Mesenteric fat pad (tissue), 1 donor: ENCODE data around the gene SLC35G6. TPM values are rescaled to one million over a fixed set of nuclear protein-coding genes. Genes with fewer than 3 reads are reported as not detected.
"Not testable (repeated sequence)": the region's sequence is repeated elsewhere in the genome, so short reads cannot be mapped to it uniquely, and the experiment has no call there.

Source experiments
- DNase-seq: peaks from one replicate; pipeline ENCODE4 v3.0.0-alpha.2; 2020; ENCODE audit warnings: low spot score
- long read RNA-seq: library from polyadenylated mRNA; unstranded; transcript quantifications from one replicate; pipeline ENCODE4 v2.0.0, GENCODE V29; 2020
- total RNA-seq: library from RNA; stranded (reverse); fragmentation: NEBNext Ultra II Directional; extraction: Animal tissue kit (Norgen Biotek cat#: 25700); gene quantifications from one replicate; pipeline ENCODE4 v1.2.1, GENCODE V29; 2021
- donor health status: DM: yes; HTN: yes; CAD: no.

The SLC35G6 gene
- total RNA-seq = not detected
- long read RNA-seq = 0 reads

DNA sequence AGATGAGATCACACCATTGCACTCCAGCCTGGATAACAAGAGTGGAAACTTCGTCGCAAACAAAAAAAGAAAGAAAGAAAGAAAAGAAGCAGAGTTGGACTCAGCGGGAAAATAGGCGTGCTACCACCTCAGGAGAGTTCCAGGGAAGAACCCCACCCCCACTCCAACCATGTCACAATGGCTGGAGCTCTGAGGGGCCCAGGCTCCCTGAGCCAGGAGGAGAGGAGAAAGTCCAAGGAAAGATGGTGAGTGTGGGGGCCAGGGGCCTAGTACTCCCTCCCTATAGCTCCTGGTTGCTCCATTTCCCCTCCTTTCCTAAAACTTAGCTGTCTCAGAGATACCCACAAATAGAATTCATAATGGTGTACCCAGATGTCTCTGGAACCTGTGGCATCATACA lies at the start of gene SLC35G6:
Gene SLC35G6 (plus strand): TSS at position 172 of the 400 bp plus-strand sequence. CDS start 71 bp downstream, at position 243.
- not testable (repeated sequence) for DNase-seq

- no peak for DNase-seq
Observed at GRCh38 chr17:7432296-7432695, 49.0 kb upstream of the SLC35G6 start.

DNA sequence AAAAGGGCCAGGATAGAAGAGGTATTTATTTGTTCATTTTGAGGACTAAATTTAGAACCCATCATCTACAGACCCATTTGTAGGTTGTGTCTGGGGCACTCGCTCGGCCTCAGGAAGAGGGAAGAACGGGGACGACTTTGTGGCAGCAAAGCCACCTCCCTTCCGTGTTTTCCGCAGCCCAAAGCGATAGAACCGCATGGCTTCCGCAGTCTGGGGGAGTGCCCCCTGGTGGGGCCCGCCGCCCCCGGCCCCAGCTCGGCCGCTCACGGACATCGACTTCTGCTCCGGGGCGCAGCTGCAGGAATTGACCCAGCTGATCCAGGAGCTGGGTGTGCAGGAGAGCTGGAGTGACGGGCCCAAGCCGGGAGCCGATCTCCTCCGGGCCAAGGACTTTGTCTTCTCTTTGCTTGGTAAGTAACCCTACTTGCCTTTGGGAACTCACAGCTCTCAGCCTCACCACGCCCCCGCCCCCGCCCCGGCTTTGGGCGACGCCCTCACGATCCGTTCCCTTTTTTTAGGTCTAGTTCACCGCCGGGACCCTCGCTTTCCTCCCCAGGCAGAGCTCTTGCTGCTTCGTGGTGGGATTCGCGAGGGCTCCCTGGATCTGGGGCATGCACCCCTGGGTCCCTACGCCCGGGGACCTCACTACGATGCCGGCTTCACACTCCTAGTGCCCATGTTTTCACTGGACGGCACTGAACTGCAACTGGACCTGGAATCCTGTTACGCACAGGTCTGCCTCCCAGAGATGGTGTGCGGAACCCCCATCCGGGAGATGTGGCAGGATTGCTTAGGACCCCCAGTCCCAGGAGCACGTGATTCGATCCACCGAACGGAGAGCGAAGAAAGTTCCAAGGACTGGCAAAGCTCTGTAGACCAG lies 45.3 kb upstream of the SLC35G6 start:
- no peak for DNase-seq

GRCh38 chr17:7436556-7437368 lies 44.5 kb upstream of the SLC35G6 start:
- peak; percentile 95 for DNase-seq

GRCh38 chr17:7437369-7437863 lies 43.8 kb upstream of the SLC35G6 start:
- DNase-seq = no peak

DNA sequence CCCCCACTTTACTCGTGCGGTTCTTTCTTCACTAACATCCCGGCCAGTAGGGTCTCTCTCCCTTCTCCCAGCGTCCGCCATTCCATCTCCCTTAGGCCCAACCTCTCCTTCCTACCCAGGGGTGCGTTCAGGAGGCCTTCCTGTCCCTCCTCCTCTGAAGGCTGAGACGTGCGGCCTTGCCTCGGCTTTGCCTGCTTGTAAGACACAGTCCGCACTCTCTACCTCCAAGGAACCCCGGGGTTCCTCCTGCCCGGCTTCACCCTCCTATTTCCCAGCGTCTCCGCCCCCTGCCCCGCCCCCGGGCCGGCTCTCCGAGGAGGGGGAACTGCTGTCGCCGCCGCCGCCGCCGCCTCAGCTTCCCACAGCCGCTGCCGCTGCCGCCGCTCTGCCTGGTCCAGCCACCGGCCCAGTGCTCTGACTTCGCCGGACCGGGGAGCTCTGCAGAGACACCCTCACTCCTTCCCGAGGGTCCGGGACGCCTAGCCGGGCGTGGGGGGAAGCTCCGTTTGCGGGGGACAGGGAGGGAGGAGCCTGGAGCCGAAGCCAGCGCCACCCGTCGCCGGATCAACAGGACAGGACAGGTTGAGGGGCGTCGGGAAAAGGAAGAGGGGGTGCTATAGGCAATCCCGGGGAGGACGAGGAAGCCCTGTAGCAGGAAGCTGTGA lies 43.2 kb upstream of the SLC35G6 start:
- peak; percentile 94 for DNase-seq

DNA sequence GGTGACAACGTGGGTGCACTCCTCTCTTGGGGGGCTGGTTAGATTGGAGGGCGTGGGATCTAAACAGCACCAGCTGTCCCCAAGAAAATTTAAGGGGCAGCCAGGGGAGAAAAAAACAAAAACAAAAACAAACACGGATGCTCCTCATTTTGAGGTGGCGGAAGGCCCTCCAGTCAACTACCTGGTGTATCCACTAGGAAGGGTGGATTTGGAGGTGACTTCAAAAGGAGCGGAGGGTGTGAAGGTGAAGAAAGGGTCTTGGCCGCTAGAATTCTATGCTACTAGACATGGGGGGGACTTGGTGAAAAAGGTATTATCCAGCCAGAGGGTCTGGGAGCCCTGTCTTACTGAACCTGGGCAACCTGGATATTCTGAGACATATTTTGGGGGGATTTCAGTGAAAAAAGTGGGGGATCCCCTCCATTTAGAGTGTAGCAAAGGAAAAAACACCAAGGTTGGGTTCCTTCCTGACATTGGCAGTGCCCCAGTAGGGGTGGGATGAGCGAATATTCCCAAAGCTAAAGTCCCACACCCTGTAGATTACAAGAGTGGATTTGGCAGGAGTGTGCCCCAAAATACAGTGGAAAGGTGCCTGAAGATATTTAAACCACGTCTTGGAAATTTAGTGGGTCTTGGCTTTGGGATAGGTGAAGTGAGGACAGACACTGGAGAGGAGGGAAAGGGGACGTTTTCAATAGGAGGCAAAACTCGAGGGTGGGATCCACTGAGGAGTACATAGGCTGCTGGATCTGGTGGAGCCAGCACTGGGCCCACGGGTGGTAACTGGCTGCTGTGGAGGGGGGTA lies 42.4 kb upstream of the SLC35G6 start:
- DNase-seq = no peak

DNA sequence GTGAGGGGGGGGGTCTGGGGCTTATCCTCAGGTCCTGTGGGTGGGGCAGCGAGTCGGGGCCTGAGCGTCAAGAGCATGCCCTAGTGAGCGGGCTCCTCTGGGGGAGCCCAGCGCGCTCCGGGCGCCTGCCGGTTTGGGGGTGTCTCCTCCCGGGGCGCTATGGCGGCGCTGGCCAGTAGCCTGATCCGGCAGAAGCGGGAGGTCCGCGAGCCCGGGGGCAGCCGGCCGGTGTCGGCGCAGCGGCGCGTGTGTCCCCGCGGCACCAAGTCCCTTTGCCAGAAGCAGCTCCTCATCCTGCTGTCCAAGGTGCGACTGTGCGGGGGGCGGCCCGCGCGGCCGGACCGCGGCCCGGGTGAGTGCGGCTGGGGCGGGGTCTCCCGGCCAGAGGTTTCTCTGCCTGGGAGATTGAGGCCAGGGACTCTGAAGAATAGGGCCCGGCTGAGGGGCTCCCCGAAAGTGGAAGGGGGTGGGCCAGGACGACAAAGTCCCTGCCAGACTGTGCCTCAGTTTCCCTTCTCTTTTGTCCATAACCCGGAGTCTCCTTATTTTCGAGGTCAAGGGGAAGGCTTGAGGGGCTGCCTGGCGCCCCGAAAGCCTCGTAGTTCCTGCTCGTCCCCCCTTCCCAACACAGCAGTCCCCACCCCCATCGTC lies 41.7 kb upstream of the SLC35G6 start, which contains the start of gene FGF11:
Gene FGF11 (plus strand): TSS at position 51 of the 651 bp plus-strand sequence. CDS start 109 bp downstream, at position 160.
- no peak for DNase-seq

- no peak for DNase-seq
Observed at GRCh38 chr17:7440113-7440833, 41.0 kb upstream of the SLC35G6 start.

DNA sequence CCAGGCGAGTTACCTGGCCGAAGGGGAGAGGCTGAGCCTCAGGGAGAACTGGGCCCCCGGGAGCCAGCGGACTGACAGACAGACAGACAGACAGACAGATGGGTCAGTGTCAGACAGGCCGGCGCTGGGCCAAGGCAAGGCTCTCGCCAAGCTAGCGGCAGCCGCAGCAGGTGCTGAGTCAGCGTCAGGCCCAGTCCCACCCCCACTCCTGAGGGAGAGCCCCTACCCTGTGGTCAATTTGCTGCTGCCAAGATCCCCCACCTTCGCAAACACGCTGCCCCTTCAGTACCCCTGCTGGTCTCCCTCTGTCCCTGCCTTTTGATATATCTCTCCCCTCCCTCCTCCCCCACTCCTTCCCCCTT lies 40.4 kb upstream of the SLC35G6 start:
- no peak for DNase-seq

- DNase-seq = no peak
Observed at GRCh38 chr17:7441266-7441665, 40.0 kb upstream of the SLC35G6 start.

- DNase-seq = no peak
Observed at GRCh38 chr17:7442142-7442541, 39.1 kb upstream of the SLC35G6 start.

- DNase-seq = no peak
Observed at GRCh38 chr17:7443499-7444485, 37.5 kb upstream of the SLC35G6 start.

DNA sequence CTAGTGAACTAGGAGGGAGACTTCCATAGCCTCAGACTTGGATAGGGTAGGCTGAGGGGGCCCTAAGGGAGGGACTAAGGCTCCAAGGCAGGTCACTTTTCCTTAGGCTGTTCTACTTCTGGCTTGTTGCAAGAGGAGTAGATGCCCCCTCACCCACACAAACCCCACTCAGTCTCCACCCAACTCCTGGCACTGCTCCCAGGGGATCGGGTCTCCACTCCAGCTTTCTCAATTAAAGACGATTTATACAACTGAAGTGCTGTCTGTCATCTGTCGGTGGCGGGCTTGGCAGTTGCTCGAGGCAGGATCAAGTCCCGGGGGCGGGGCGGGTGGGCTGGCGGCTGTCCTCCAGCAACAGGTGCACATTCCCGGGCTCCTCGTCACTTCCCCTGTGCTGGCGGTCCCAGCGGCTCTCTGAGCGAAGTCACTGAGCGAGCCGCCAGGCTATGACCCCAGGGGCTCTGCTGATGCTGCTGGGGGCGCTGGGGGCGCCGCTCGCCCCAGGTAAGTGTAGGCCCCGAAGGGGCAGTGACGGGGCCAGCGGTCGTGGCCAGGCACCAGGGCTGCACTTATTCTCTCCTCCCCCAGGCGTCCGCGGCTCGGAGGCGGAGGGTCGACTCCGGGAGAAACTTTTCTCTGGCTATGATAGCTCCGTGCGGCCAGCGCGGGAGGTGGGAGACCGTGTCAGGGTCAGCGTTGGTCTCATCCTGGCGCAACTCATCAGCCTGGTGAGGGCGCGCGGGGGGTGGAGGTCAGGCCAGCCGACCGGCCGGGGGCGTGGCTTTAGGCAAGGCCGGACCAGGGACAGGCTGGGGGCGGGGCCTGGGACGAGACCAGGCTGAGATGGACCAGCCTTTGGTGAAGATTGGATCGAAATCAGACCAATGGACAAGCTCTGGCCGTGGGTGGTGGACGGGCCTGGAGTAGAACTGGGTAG lies 36.3 kb upstream of the SLC35G6 start, which contains the start of gene CHRNB1:
Gene CHRNB1 (plus strand): TSS at position 380 of the 937 bp plus-strand sequence. CDS start 67 bp downstream, at position 447.
- DNase-seq = no peak

- no peak for DNase-seq
Observed at GRCh38 chr17:7445619-7445968, 35.7 kb upstream of the SLC35G6 start.

GRCh38 chr17:7448461-7448860 lies 32.8 kb upstream of the SLC35G6 start:
- no peak for DNase-seq
